Stimulated activated naive CD4-positive, alpha-beta T cell (primary cell): ENCODE data around the gene GGACT.
"Not testable (repeated sequence)": the region's sequence is repeated elsewhere in the genome, so short reads cannot be mapped to it uniquely, and the experiment has no call there.

ENCODE experiments used
- DNase-seq, 6 experiments: peaks; one replicate each; lab custom pipeline; 2025; lab: John Stamatoyannopoulos, UW

The GGACT gene

DNA sequence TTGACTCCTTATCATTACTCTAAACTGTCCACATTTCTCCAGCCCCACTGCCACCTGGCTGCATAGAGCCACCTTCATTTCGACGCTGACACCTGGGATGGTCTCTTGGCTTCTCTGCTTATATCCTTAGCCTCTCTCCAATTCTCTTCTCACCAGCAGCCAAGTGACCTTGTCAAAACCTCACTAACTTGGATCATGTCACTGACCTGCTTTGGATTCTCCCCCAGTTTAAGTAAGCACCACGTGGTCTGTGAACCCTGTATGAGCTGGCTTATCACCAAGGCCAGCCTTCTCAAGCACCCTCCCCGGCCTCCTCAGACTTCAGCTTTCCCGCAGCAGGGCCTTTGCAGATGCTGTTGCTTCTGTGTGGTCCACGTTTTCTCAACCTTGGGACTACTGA lies 12.3 kb upstream of the GGACT start:
- DNase-seq: no peak

DNA sequence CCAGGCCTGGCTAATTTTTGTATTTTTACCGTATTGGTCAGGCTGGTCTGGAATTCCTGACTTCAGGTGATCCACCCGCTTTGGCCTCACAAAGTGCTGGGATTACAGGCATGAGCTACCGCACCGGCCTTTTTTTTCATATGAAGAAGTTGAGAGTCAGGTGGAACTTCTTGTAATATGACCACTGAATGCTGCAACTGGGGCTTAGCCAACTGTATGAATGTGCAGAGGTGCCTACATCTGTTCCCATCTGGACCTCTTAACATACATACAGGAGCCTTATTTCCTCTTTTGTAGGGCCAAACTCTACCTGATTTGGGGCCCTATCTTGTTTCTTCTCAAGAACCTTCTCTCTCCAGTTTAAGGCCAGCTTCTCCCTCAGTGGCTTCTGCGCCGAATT lies 11.9 kb upstream of the GGACT start:
- DNase-seq: no peak

DNA sequence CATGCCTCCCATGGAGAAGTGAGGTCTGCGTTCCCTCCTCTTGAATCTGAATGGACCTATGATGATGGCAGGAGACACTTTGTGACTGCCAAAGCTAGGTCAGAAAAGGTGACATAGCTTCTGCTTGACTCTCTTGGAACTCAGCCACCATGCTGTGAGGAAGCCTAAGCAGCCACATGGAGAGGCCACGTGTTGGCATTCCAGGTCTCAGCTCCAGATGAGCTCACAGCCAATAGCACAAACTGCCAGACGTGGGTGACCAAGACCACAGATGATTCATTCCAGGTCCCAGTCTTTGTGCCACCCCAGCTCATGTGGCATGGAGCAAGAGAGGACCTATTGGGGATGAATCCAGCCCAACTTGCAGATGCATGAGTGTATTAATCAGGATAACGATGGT lies 8.7 kb upstream of the GGACT start:
- no peak for DNase-seq

DNA sequence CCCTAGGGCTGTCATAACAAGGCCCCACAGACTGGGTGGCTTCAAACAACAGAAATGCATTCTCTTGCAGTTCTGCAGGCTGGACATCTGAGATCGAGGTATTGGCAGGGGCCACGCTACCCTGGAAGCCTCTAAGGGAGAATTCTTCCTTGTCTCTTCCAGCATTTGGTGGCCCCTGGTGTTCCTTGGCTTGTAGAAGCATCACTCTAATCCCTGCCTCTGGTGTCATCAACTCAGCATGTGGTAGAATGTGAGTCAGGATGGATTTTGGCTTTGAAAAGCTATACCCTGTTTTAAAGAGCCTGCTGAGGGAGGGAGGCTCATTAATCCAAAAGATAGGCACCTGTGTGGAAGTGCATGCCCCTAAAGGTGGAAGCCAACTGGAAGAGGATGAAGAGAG lies 7.9 kb upstream of the GGACT start:
- no peak for DNase-seq

DNA sequence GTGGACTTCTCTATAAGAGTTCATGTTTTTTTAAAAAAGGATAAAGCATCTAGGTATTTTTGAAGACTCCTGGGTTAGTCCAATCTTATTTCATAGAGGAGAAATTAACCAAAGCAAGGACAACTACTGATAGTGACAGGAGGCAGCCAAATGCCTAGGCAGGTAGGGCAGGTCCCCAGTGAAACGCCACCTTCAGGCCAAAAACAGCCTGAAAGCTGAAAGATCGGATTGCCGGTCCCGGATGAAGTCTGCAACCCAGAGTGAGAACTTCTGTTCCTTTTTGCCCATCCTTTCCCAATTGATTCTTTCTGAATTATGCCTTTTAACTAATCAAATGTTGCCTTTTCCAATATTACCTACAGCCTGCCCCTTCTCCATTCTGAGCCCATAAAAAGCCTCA lies 6.1 kb upstream of the GGACT start:
- DNase-seq: no peak

DNA sequence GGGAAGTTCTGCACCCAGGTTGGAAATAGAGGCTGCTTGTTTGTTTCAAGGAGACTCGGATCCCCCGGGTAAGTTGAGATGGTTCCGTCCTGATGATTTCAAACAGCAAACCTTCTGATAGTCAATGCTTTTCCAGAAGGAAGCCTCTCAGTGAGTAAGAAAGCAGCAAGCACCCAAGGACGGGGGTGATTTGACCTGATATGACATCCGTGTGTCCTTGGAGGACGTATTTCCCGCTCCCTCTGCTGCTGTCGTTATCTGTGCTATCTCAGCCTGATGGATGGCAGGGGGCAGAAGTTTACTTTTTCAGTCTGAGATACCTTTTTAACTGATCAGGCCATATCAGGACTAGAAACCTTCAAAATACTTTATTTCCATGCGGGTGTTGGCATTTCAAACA lies 5.7 kb upstream of the GGACT start:
- no peak for DNase-seq

DNA sequence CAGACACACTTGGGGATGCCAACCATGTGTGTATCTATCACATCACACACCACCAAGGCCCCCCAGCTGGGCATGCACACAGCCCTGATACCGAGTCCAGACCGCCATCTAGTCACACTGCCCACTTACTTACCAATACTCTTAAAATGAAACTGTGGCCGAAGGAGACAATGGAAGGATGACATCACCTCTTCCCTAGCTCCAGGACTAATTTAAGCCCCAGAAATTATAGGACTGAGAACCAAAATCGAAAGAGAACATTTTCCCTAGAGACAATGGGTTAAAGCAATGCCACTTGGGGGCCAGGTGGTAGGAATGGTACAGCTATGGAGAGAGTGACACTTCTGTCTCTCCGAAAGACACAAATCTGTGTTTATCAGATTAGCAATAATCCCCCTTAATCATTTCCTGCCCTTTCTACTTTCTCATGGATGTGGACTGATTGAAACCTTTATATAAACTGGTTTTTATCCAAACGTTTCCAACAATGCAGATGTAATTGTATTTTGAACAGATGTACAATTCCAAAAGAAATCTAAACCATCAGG lies 663 bp upstream of the GGACT start:
- no peak for DNase-seq

DNA sequence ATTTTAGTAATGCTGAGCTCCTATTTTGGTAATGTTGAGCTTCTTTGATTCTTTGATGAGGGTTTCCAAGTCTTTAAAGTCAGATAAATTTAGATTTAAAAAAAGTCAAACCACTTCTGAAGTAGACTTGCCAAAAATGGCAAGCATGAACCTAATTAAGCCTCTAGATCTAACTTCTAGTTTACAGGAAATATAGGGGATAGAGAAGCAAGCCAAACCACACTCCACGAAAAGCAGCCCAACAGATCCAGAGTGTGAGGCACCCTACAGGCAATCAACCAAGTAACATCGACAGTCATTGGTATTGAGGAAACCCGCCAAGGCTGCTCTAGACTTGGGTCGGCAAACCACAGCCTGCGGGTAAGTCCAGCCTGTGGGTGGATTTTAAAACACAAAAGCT lies 3.7 kb downstream of the GGACT start:
- DNase-seq: peak in 5 of 6 experiments; percentile 2 to 66 (median 62)

DNA sequence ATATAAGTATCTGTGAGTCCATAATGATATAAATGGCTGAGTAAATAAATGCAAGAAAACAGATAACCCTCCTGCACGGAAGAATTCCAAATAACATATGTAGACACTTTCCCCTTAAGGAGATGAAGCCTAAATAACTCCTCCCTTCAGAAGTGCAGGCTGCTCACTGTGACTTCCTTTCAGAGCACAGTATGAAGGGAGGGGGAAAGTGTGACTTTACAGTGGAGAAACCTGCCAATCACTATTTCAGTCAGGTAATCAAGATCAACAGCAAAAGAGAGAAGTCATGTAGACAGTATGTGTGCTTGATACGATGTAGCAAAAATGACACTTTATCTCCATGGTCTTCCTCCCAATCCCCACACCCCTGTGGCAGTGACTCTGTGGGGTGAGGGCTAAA lies 7.1 kb downstream of the GGACT start:
- peak in 1 of 6 experiments; percentile 6 for DNase-seq

DNA sequence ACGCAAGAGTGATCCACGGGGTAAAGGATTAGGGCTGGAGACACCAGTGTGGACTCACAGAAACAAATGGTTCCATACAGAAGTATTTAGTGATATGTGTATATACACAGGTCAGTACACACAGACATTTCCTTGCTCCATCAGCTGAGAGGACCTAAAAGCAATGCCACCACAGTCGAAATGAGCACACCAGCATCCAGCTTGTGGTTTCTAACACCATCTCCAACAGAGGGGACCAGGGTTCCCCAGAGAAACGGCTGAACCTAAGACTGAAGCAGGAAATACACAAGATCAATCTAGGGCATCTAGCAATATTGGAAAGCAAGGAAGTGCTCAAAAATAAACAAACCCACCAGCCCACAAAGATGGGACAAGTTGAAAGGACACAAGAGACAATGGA lies 7.6 kb downstream of the GGACT start:
- no peak for DNase-seq

DNA sequence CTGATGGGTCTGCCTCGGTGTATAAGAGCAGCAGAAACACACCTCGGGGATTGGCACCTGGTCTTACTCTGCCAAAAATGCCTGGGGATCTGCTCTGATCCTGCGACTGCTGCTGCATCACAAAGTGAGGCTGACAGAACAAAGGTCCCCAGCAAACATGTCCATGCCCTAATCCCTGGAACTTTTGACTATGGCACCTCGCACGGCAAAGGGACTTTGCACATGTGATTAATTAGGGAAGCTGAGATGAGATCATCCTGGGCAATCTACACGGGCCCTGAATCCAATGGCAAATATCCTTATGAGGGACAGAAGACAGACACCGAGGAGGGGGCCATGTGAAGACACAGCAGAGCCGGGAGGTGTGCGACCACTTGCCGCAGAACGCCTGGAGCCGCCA lies 8.5 kb downstream of the GGACT start:
- no peak for DNase-seq

DNA sequence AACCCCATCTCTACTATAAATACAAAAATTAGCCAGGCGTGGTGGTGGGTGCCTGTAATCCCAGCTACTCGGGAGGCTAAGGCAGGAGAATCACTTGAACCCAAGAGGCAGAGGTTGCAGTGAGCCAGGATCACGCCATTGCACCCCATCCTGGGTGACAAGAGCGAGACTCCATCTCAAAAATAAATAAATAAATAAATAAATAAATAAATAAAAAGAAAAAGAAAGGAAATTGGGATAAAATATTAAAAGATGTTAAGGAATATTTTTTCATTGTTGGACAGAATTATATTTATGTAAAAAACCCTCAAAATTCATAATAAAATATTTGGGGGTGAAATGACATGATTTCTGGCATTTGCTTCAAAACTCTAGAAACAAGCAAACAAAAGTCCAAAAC lies 11.3 kb downstream of the GGACT start:
- DNase-seq: not testable (repeated sequence)

DNA sequence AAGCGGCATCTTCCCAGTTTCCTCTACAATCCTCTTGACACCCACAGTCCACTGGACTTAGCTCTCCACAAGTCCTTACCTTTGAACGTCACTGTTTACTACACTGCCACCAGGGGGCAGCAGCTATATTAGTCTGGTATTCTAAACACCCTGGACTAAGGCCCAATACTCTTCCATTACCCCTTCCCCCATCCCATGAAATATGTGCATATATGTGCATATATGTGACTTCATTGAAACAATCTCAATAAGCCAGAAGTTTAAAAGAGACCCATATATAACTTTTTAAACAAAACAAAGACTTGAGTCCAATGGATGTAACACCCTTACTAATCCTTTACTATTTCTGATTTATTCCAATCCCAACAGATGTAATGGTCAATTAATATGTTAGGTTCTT lies 15.5 kb downstream of the GGACT start:
- DNase-seq: peak; percentile 39 to 74 (median 62)

DNA sequence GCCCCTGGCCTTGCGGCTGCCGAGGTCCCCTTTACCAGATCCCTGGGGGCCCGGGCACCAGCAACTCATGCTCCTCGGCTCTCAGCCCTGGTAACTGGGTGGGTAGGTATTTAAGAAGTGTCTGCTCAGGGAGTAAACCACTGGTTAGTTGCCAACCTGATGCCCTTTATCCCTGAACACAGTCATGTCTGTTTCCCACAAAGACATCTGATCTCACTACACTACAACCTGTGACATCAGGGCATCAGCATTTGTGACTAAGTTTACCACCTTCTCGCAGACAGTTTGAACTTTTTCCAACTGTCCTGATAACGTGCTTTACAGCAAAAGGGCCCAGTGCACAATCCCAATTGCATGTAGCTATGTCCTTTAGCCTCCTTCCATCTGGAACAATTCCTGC lies 22.0 kb downstream of the GGACT start:
- no peak for DNase-seq

DNA sequence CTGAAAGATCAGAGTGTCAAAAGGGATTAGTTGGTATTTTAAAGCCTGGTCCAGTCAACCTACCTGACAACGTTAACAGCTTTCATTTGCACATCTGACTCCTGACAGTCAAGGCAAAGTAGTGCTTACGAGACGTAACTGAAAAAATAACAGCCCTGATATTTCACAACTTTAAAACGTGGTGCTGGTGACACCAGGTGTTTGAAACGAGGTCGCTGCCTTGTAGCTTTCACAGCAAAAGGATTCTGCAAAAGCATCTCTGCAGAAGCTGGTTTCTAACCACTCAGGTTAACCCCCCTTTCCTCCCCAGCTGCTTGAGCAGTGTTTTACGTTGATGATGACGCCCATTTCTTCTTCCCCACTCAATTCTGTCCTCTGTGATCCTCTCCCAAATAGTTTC lies 23.3 kb downstream of the GGACT start:
- no peak for DNase-seq

DNA sequence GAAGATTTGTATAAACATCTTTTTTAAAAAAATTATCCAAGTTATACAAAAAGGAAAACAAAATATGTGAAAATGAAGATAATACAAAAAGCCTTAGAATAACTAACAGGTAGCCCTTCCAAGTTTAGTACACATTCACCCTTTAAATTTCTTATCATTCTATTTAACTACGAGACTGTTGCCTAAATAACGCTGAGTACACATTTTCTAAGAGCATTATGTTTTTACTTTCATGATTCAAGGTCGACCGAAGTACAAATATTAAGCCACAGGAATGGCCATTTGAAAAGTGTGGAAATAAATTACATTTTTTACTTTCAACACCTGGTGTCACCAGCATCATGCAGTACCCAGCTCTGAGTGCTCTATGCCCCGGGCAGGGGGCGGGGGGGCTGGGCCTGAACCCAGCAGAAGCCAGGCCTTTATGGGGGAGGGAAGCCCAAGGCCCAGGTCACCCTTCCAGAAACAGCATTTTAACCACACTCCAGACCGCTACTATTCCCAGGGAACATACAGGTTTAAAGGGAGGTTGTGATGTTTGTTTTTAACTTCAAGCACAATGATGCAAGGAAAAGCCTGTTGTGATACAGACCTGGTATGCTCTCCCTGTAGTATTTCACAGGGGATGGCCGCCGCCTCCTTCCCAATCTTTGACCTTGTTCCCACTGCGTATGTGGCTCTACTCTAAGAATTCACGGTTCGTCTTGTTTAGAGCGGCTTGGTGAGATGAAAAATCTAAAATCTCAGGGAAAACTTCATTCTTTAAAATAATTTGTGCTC lies 24.0 kb downstream of the GGACT start:
- DNase-seq: no peak

DNA sequence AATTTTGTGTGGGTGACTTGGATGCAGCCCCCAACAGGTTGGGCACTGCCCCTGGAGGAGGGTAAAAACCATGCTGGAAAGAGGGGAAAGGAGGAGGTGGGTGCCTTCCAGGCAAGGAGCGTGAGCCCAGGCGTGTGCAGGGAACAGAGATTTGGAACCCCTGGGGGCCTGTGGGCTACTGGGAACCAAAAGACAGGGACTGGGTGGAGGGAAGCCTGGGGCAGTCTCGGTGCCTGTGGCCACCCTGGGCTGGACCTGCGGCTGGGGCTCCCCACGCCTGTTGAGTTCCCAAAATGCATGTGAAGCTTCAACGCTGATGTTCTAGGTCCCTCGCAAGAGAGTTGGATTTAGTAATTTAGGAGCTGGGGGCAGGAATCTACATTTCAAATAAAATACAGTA lies 24.8 kb downstream of the GGACT start:
- no peak for DNase-seq

DNA sequence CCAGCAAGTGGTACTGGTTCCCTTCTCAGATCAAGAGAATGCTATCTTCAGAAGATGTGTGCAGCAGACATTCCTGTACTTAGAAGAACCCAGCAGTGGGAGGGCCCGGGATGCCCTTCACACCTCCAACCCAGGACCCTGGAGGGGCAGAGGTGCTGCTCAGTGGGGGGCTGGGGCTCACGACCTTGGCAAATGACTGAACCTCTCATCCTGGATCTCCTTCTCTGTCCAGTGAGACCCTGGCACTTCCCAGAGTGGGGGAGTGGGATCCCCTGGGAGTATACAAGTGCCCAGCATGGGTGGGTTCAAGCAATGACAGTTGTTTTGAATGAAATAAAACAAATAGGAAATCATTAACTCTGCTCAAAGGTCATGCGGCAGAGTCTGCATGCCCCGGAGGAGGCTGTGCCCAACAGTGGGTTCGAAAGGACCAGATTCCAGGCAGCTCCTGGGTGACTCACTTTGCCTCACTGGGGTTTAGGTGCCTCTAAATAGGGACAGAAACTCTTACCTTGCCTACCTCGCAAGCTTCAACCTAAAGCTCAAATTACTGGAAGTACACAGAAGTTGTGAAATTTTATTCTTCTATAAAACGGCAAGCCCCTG lies 26.9 kb downstream of the GGACT start:
- no peak for DNase-seq

DNA sequence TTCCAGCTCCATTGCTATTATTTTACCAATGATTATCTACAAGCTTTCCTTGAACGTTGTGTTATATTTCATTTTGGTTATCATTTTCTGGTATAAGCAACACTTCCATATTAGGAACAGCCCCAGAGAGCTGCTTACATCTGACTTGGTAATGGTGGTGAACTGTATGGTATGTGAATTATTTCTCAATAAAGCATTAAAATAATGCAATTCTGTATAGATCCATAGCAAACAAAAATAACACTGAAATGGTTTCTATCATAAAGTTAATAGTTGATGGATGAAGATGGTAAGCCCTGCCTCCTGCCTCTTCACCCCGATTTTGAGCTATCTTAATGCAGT lies 27.5 kb downstream of the GGACT start:
- DNase-seq: no peak

DNA sequence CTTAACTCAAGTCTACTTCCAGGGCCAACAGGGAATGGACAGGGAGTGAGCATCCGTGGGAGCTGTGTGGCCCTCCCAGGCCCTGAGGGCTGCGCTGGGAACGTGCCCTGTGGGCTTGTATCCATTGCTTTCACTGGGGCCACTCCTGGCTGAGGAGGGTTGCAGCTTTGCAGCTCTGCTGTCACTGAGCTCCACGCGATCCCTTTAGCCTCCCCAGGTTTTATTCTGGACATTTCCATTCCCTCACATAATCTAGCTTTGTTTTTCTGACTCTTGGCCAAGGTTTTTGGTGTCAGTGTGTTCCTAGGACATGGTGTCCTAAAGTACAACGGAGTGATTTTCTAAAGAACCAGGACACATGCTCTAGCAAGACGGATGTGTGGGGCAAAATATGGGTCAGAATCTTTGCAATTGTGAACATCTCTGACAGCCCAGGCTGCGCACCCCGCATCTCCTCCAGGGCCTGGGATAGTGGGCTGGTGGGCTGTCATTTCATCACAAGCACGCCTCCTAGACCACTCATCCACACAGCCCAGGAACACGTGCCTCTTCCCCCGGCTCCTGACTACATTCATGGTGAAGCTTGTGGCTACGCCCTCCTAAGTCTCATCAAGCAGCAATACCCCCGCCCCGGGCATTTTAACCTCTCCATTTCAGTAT lies 28.0 kb downstream of the GGACT start:
- DNase-seq: no peak

DNA sequence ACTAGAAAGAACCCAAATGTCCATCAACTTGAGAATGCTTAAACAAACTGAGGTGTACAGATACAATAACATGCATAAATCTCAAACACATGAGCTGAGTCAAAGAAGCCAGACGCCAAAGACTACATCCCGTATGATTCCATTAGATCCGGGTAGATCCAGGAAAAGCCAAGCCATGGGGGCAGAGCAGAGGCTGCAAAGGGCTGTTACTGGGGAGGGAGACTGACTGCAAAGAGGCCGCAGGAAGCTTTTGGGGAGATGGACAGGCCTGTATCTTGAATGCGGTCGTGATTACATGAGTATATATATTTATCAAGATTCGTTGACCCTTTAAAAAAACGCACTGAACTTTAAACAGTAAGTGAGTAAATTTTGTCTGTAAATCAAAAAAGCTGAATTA lies 28.7 kb downstream of the GGACT start:
- no peak for DNase-seq

DNA sequence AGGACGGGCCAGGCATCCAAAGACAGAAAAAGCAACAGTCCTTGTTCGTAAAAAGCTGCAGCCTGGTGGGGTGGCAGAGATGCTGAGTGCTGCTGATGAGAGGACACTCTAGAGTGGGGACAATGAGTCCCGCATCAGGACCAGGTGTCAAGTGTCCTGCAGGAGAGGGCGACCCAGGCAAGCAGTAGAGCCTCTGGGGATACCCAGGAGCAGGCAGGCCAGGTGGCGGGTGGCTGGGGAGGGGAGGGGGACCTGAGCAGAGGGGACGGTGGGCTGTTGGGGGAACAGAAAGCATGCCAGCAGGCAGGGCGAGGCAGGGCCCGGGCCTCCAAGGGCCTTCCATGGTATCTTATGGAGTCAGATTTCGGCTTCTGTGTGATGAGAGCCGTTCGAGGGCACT lies 35.8 kb downstream of the GGACT start:
- DNase-seq: no peak

DNA sequence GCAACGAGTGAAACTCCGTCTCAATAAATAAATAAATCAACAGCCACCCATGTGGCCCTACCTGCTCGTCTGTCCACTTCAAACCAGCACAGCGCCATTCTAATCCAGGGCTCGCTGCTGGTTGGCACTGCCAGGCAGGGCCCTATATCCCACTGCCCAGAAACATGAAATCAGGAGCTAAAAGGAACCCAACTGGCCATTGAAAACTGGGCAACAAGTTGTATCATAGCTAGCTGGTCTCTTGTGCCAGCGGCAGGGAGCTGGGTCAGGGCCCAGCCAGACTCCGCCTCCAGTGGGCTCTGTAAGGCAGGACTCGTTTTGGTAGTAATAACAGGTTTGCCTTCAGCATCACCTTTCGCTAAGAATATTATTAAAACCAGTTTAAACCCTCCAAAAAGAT lies 39.3 kb downstream of the GGACT start:
- DNase-seq: no peak
